Measurements from ENCODE around the gene REEP5. TPM values are rescaled to one million over a fixed set of nuclear protein-coding genes. Genes with fewer than 3 reads are reported as not detected.
A peak's percentile ranks its signal among the peaks of the same experiment; 100 is the strongest.

The REEP5 gene
- total RNA-seq, 2 donors from 2014 or later, result 18.7 to 45.1 TPM

DNA sequence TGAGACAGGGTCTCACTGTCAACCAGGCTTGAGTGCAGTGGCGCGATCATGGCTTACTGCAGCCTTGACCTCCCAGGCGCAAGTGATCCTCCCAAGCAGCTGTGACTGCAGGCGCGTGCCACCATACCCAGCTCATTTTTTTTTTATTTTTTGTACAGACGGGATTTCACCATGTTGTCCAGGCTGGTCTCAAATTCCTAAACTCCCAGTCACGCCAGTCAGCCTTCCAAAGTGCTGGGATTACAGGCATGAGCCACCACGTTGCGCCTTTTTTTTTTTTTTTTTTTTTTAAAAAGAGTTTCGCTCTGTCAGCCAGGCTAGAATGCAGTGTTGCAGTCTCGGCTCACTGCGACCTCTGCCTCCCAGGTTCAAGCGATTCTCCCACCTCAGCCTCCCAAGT, 88.1 kb downstream of the REEP5 start:
- no peak for ATAC-seq
- Mint-ChIP-seq H3K9me3 (no peaks in the 10 kb centered on the region), H3K27ac (no peak overlapping the region)

DNA sequence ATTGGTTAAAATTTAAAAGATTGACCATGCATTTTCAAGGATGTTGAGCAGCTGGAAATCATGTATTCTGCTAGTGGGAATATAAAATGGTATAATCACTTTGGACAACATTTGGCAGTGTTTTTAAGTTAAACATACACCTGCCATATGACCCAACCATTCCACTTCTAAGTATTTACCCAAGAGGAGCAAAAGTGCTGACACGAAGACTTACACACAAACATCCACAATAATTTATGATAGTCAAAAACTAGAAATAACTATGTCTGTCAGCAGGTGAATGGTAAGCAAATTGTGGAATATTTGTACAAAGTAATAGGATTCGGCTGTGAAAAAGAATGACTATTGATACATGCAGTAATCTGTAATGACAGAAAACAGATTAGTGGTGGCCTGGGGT, 91.6 kb downstream of the REEP5 start:
- H3K27ac Mint-ChIP-seq, result peak overlapping the region in 1 of 2 donors; percentile 3
- H3K36me3 Mint-ChIP-seq, result peaks cover 0 to under 1% of the 10 kb centered on the region in 2 donors
- ATAC-seq, result no peak

More for the DNA sequence above, 88.1 kb downstream of the REEP5 start:
- H3K36me3 Mint-ChIP-seq, result peaks cover 10 to 16% of the 10 kb centered on the region in 2 donors
- no peak for DNase-seq (ENCODE audit: low spot score in 2 of 2)

More for the DNA sequence above, 91.6 kb downstream of the REEP5 start:
- DNase-seq (ENCODE audit: low spot score in 2 of 2), result no peak
- H3K9me3 Mint-ChIP-seq, result no peaks in the 10 kb centered on the region

Other genes starting within 250 kb of the REEP5 start
- gene APC, start 184.3 kb downstream of the REEP5 start, total RNA-seq, result 10 to 100 TPM; 17.4 to 24.5 TPM
- 10 to 100 TPM; 40.7 to 74.6 TPM for gene SRP19, start 60.9 kb downstream of the REEP5 start, total RNA-seq
- gene DCP2, start 54.6 kb upstream of the REEP5 start, total RNA-seq, result 100 to 1,000 TPM in 1 of 2 donors, 10 to 100 TPM in 1; 82.8 to 136 TPM